ENCODE measurements around the gene MAP6. TPM values are rescaled to one million over a fixed set of nuclear protein-coding genes. Genes with fewer than 3 reads are reported as not detected.

MAP6 gene
- total and polyA plus RNA-seq, 2 experiments from 2014 or later: 0.31 to 1.2 TPM

GRCh38 chr11:75555079-75555811, 113.6 kb downstream of the MAP6 start:
- peaks cover 59% of the 10 kb centered on the region for H3K4me1 Mint-ChIP-seq

More at GRCh38 chr11:75555079-75555811, 113.6 kb downstream of the MAP6 start:
- Histone ChIP-seq H3K27ac (ENCODE audit: low read depth) (no peak overlapping the region), H3K79me2 (replicated peaks; ENCODE audit: insufficient read depth) (no peaks in the 10 kb centered on the region), H4K20me1 (replicated peaks; ENCODE audit: insufficient read depth) (no peaks in the 10 kb centered on the region), H3F3A (replicated peaks; ENCODE audit: low read depth) (0 out of 2 replicates have a peak, but pooled peaks cover 10% of the 10 kb centered on the region), H3K27me3 (ENCODE audit: insufficient read depth) (no peaks in the 10 kb centered on the region), H3K4me1 (ENCODE audit: insufficient read depth) (peaks cover 38% of the 10 kb centered on the region), H3K4me2 (peak overlapping the region; percentile 14; the same call in 1 of the 2 replicates), H3K9me2 (ENCODE audit: insufficient read depth) (no peaks in the 10 kb centered on the region), H3K36me3 (ENCODE audit: insufficient read depth) (no peaks in the 10 kb centered on the region), H2AFZ (no peak overlapping the region; the same call in 1 of the 2 replicates), H3K4me3 (no peak overlapping the region)
- peaks cover 14% of the 10 kb centered on the region for H3K27me3 Mint-ChIP-seq (ENCODE audit: insufficient read depth, low read depth, poor library complexity)
- peak overlapping the region; percentile 95 for H3K27ac Mint-ChIP-seq
- no peak for TF ChIP-seq STAT1 (IDR thresholded peaks at IDR 0.05; ENCODE audit: unreplicated experiment)
- TF ChIP-seq ZNF462 (CRISPR knock-in tag; IDR thresholded peaks at IDR 0.05): no peak
- H3K36me3 Mint-ChIP-seq (ENCODE audit: low read depth): no peaks in the 10 kb centered on the region
- H3K9me3 Mint-ChIP-seq: no peaks in the 10 kb centered on the region
- DNase-seq (ENCODE audit: low spot score) (no peak), ATAC-seq (no peak)
- no peak overlapping the region; the same call in 2 of the 3 replicates for H3K4me3 Mint-ChIP-seq
